HEK293 (cell line): ENCODE results near the gene CORO7.

Experiments used
- CTCF ChIA-PET: fragments of 350-600 bp; formaldehyde crosslinking; extraction: SDS; loops from one replicate; lab custom pipeline; 2021; ENCODE audit warnings: antibody characterized with exemption; lab: Yijun Ruan, JAX
- POLR2A ChIA-PET: fragments of 300-600 bp; formaldehyde crosslinking; extraction: SDS; loops from one replicate; lab custom pipeline; 2020; ENCODE audit warnings: antibody characterized with exemption, inconsistent platforms; lab: Yijun Ruan, JAX
- H3K27ac ChIP-seq: fragments of 200-500 bp; sonication (Bioruptor generic); 2 replicates; pipeline ENCODE4 v1.5.1; 2014; ENCODE audit warnings: low read depth, low read length, control low read depth, inconsistent platforms; ENCODE audit errors: extremely low read depth
- H3K36me3 ChIP-seq, 2 experiments: fragments of 200-500 bp in 1 of 2; sonication (Bioruptor generic) in 1 of 2; 1 replicate in 1 of 2; 2 replicates in 1 of 2; pipeline ENCODE4 v1.5.1; 2014 to 2017; ENCODE audit warnings: inconsistent platforms in 2 of 2, low read length in 2 of 2; ENCODE audit not compliant: control insufficient read depth in 2 of 2, insufficient read depth in 1 of 2
- H3K4me1 ChIP-seq: fragments of 200-500 bp; sonication (Bioruptor generic); 2 replicates; pipeline ENCODE4 v1.5.1; 2014; ENCODE audit warnings: mild to moderate bottlenecking, low read length, inconsistent platforms; ENCODE audit not compliant: control insufficient read depth, insufficient read depth
- H3K4me3 ChIP-seq: 2 replicates; pipeline ENCODE4 v1.5.1; 2011; ENCODE audit warnings: low read depth, mild to moderate bottlenecking, control low read depth, low read length, moderate library complexity
- H3K9me3 ChIP-seq: fragments of 200-500 bp; sonication (Bioruptor generic); 2 replicates; pipeline ENCODE4 v1.5.1; 2014; ENCODE audit warnings: low read depth, low read length, inconsistent platforms; ENCODE audit not compliant: control insufficient read depth, insufficient read depth
- GLIS1 ChIP-seq: fragments of 450-650 bp; formaldehyde crosslinking; IDR thresholded peaks from 2 replicates; pipeline ENCODE4 v1.5.1; 2016; ENCODE audit warnings: missing biosample characterization, missing genetic modification characterization
- INSM2 ChIP-seq: fragments of 450-650 bp; formaldehyde crosslinking; IDR thresholded peaks from 2 replicates; pipeline ENCODE4 v1.5.1; 2016; ENCODE audit warnings: missing biosample characterization, missing genetic modification characterization
- PATZ1 ChIP-seq: fragments of 450-650 bp; formaldehyde crosslinking; IDR thresholded peaks from 2 replicates; pipeline ENCODE4 v1.5.1; 2016; ENCODE audit warnings: missing biosample characterization, missing genetic modification characterization
- PRDM10 ChIP-seq: fragments of 450-650 bp; formaldehyde crosslinking; IDR thresholded peaks from 2 replicates; pipeline ENCODE4 v1.5.1; 2016; ENCODE audit warnings: missing biosample characterization, missing genetic modification characterization
- TRIM28 ChIP-seq: IDR thresholded peaks from 2 replicates; pipeline ENCODE4 v1.6.1; 2011; ENCODE audit warnings: low read length, control low read depth, borderline replicate concordance
- YY2 ChIP-seq: fragments of 450-650 bp; formaldehyde crosslinking; IDR thresholded peaks from 2 replicates; pipeline ENCODE4 v1.5.1; 2016; ENCODE audit warnings: missing biosample characterization, missing genetic modification characterization
- ZBTB21 ChIP-seq: fragments of 450-650 bp; formaldehyde crosslinking; IDR thresholded peaks from 2 replicates; pipeline ENCODE4 v1.5.1; 2017; ENCODE audit warnings: missing biosample characterization, missing genetic modification characterization
- ZFP69B ChIP-seq: fragments of 450-650 bp; formaldehyde crosslinking; IDR thresholded peaks from 2 replicates; pipeline ENCODE4 v1.5.1; 2016; ENCODE audit warnings: missing biosample characterization, missing genetic modification characterization
- ZNF140 ChIP-seq: fragments of 450-650 bp; formaldehyde crosslinking; IDR thresholded peaks from 2 replicates; pipeline ENCODE4 v1.5.1; 2016; ENCODE audit warnings: missing biosample characterization, missing genetic modification characterization
- ZNF292 ChIP-seq: fragments of 450-650 bp; formaldehyde crosslinking; IDR thresholded peaks from 2 replicates; pipeline ENCODE4 v1.5.1; 2016; ENCODE audit warnings: low read depth, missing biosample characterization, missing genetic modification characterization, borderline replicate concordance
- ZNF341 ChIP-seq: fragments of 450-650 bp; formaldehyde crosslinking; IDR thresholded peaks from 2 replicates; pipeline ENCODE4; 2016; ENCODE audit warnings: low read depth, missing biosample characterization, missing genetic modification characterization
- ZNF549 ChIP-seq: fragments of 450-650 bp; IDR thresholded peaks from 2 replicates; pipeline ENCODE4 v1.5.1; 2018; ENCODE audit warnings: missing biosample characterization, missing genetic modification characterization, mild to moderate bottlenecking, inconsistent platforms, moderate library complexity
- ZNF558 ChIP-seq: fragments of 450-650 bp; formaldehyde crosslinking; IDR thresholded peaks from 2 replicates; pipeline ENCODE4 v1.5.1; 2016; ENCODE audit warnings: missing biosample characterization, missing genetic modification characterization
- ZNF580 ChIP-seq: fragments of 450-650 bp; formaldehyde crosslinking; IDR thresholded peaks from 2 replicates; pipeline ENCODE4 v1.5.1; 2016; ENCODE audit warnings: missing biosample characterization, missing genetic modification characterization
- ZNF664 ChIP-seq: fragments of 450-650 bp; formaldehyde crosslinking; IDR thresholded peaks from 2 replicates; pipeline ENCODE4 v1.5.1; 2016; ENCODE audit warnings: missing biosample characterization, missing genetic modification characterization
- ZNF707 ChIP-seq: fragments of 450-650 bp; formaldehyde crosslinking; IDR thresholded peaks from 2 replicates; pipeline ENCODE4 v1.5.1; 2016; ENCODE audit warnings: missing biosample characterization, missing genetic modification characterization

The CORO7 gene

GRCh38 chr16:4319454-4320421, 96.7 kb downstream of the CORO7 start (continued):
- peak; percentile 76 for TF ChIP-seq PRDM10
- TF ChIP-seq ZBTB21 (tag by site-specific recombination) = no peak
- peak; percentile 37; the same call in 1 of the 2 replicates for TF ChIP-seq ZNF341
- no peak for TF ChIP-seq YY2 (tag by site-specific recombination)
- peak; percentile 43 for TF ChIP-seq PATZ1 (tag by site-specific recombination)
- TF ChIP-seq ZFP69B (tag by site-specific recombination) = peak; percentile 54; the same call in 1 of the 2 replicates
- TF ChIP-seq ZNF292 = no peak
- TF ChIP-seq ZNF664 (tag by site-specific recombination) = no peak

- TF ChIP-seq PATZ1 (tag by site-specific recombination) = 0 out of 2 replicates have a peak, but pooled peaks have one; percentile 3
- no peak for TF ChIP-seq ZNF558 (tag by site-specific recombination)
- 0 out of 2 replicates have a peak, but pooled peaks have one; percentile 24 for TF ChIP-seq GLIS1 (tag by site-specific recombination)
- CTCF ChIA-PET = interaction anchor here (1.1 kb wide), 1 partner anchor 11 kb away, joined by 3 read pairs; no protein-coding TSS in a partner anchor
- H3K36me3 ChIP-seq = no peaks in the 10 kb centered on the region
- POLR2A ChIA-PET = no interaction called here
- H3K4me3 ChIP-seq = no peak overlapping the region
- no peak overlapping the region for H3K27ac ChIP-seq
- H3K9me3 ChIP-seq = no peaks in the 10 kb centered on the region
- H3K4me1 ChIP-seq = peaks cover 4% of the 10 kb centered on the region; the same call in 1 of the 2 replicates
These were observed 97.4 kb downstream of the CORO7 start for GRCh38 chr16:4318967-4319366.

- no peak overlapping the region for H3K4me3 ChIP-seq
- H3K4me1 ChIP-seq = peaks cover 4% of the 10 kb centered on the region; the same call in 1 of the 2 replicates
- ChIA-PET CTCF (interaction anchor here (1.1 kb wide), 1 partner anchor 12 kb away, joined by 3 read pairs; no protein-coding TSS in a partner anchor), POLR2A (interaction anchor here (0.6 kb wide), 1 partner anchor 17 kb away, joined by 3 read pairs; no protein-coding TSS in a partner anchor)
- no peaks in the 10 kb centered on the region for H3K9me3 ChIP-seq
- no peaks in the 10 kb centered on the region for H3K36me3 ChIP-seq
- H3K27ac ChIP-seq = no peak overlapping the region
- TF ChIP-seq ZNF580 (tag by site-specific recombination) = no peak
- no peak for TF ChIP-seq INSM2 (tag by site-specific recombination)
- TF ChIP-seq ZNF549 (tag by site-specific recombination) = no peak
- TF ChIP-seq ZNF707 = no peak
- no peak for TF ChIP-seq TRIM28
- 0 out of 2 replicates have a peak, but pooled peaks have one; percentile 15 for TF ChIP-seq PATZ1 (tag by site-specific recombination)
- TF ChIP-seq ZNF140 (tag by site-specific recombination) = no peak
These were observed 97.9 kb downstream of the CORO7 start for GRCh38 chr16:4318451-4318910.
